HPDE6-E6E7 (cell line): ENCODE data around the gene RBM19.
"Not testable (repeated sequence)": the region's sequence is repeated elsewhere in the genome, so short reads cannot be mapped to it uniquely, and the experiment has no call there.

Experiments used
- DNase-seq: peaks from one replicate; pipeline ENCODE4 v3.0.0; 2011; ENCODE audit warnings: missing footprints; ENCODE audit errors: extremely low spot score

RBM19 gene, protein sequence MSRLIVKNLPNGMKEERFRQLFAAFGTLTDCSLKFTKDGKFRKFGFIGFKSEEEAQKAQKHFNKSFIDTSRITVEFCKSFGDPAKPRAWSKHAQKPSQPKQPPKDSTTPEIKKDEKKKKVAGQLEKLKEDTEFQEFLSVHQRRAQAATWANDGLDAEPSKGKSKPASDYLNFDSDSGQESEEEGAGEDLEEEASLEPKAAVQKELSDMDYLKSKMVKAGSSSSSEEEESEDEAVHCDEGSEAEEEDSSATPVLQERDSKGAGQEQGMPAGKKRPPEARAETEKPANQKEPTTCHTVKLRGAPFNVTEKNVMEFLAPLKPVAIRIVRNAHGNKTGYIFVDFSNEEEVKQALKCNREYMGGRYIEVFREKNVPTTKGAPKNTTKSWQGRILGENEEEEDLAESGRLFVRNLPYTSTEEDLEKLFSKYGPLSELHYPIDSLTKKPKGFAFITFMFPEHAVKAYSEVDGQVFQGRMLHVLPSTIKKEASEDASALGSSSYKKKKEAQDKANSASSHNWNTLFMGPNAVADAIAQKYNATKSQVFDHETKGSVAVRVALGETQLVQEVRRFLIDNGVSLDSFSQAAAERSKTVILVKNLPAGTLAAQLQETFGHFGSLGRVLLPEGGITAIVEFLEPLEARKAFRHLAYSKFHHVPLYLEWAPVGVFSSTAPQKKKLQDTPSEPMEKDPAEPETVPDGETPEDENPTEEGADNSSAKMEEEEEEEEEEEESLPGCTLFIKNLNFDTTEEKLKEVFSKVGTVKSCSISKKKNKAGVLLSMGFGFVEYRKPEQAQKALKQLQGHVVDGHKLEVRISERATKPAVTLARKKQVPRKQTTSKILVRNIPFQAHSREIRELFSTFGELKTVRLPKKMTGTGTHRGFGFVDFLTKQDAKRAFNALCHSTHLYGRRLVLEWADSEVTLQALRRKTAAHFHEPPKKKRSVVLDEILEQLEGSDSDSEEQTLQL

DNA sequence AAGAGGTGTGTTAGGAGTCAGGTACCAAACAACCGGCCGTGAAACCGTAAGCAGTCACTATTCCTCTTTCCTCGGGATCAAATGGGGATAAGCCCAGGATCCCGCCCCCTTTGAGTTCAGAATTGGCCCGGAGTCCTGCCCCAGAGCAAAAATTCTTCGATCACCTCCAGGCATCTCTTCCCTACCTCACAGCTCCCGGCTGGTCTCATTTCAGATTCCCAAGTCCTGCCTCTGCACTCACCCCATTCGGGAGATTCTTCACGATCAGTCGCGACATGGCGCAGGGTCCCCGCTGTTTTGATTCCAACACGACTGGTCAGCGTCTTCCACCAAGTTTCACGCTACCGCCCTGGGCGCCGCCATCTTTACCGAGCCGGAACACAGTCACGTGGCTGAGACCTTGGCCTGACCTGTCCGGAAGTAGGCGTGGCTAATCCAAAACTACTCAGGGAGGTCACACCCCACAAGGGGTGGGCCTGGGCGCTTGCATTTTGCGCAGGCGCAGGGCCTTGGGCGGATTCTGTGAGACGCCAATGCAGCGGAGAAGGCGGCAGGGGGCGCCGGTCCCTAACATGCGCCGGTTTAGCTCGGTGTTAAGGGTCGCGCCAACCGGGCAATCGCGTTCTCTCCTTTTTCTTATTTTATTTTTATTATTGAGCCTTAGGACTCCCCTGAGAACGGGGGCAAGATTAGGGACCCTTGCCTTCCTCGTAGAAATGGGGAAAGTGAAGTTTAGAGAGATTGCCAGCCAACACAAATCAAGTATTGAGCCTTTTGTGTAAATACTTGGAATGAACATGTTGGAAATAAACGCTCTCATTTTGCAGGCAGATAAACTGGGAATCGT lies at the start of gene RBM19:
TSS of gene RBM19 (minus strand) at position 375 of the 847 bp plus-strand sequence. CDS start at position 277, 98 bp downstream.
- peak; percentile 98 for DNase-seq

DNA sequence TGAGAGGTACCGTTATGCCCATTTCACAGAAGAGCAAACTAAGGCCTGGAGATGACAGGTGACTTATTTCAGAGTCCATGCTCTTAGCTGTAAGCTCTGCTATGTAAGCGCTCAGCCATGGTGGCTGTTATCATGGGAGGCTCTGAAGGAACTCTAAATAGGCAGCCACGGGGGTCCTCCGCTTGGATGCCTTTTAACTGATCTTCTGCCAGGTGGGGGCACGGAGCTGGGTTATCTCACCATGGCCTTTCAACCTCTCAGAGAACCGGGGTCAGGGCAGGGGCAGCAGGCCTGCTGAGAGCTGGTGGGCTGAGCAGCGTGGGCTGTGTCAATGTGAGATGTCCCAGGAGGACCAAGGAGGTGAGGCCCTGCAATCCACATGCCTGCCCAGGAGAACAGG lies 49.7 kb upstream of the RBM19 start:
- DNase-seq, result no peak

DNA sequence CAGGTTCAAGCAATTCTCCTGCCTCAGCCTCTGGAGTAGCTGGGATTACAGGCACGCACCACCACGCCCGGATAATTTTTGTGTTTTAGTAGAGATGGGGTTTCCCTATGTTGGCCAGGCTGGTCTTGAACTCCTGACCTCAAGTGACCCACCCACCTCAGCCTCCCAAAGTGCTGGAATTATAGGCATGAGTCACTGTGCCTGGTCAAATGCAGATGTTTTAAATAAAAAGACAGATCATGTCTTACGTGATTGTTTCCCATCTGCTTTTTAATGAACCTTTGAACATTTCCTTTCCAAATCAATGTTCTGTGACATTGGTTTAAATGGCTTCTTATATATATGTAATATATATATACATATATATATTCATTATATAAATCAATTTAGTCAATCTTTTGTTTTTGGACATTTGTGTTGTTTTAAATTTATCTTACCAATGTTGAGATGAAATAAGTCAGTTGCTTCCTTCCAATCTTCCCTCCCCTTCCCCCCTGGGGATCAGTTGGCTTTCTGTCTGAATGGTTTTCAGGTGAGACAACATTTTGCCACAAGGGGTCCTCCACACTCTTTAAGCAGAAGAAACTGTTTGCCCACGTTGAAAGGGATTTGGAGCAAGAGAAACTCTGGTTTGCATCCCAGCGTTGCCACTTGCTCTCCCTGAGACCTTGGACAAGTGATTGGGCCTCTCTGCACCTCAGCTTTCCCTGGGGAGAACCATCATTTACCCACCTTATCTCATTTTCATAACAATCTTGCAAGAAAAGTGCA lies 47.6 kb upstream of the RBM19 start:
- DNase-seq, result no peak

DNA sequence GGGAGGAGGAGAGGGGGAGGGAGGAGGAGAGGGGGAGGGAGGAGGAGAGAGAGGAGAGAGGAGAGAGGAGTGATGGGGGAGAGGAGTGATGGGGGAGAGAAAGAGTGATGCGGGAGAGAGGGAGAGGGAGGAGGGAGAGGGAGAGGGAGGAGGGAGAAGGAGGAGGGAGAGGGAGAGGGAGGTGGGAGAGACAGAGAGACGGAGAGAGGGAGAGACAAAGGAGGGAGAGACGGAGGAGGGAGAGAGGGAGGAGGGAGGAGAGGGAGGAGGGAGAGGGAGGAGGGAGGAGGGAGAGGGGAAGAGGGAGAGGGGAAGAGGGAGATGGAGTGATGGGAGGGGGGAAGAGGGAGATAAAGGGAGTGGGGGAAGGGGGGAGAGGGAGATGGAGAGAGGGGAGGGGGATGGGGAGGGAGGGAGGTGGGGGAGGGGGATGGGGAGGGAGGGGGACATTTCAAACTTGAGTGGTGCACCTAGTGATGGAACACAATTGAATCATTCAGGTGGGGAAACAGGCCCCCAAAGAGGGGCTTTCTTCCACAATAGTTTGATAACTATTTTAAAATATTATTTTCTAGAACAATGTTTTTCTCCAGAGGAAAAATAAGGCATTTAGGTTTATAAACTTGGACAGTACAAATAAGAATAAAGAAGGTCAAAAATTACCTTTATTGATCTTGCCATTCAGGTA lies 46.8 kb upstream of the RBM19 start:
- DNase-seq, result no peak

DNA sequence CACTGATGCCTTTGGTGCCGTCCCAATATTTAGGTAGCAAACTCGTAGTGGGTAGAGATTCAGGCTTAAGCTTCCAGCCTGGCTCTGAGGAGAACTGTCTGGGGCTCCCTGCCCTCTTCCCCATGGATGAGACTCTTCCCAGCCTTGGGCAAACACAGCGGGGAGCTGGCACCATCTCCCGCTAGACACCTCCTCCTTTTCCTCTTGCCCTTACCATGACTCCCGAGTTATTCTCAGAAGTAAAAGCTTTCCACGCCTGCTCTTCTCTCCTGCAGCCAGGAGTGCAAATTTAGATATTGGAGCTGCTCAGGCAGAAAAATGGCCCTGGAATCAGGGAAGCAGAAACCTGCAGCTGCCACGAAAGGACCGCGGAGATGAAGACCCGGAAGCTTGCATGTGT lies 45.6 kb upstream of the RBM19 start:
- DNase-seq, result no peak

DNA sequence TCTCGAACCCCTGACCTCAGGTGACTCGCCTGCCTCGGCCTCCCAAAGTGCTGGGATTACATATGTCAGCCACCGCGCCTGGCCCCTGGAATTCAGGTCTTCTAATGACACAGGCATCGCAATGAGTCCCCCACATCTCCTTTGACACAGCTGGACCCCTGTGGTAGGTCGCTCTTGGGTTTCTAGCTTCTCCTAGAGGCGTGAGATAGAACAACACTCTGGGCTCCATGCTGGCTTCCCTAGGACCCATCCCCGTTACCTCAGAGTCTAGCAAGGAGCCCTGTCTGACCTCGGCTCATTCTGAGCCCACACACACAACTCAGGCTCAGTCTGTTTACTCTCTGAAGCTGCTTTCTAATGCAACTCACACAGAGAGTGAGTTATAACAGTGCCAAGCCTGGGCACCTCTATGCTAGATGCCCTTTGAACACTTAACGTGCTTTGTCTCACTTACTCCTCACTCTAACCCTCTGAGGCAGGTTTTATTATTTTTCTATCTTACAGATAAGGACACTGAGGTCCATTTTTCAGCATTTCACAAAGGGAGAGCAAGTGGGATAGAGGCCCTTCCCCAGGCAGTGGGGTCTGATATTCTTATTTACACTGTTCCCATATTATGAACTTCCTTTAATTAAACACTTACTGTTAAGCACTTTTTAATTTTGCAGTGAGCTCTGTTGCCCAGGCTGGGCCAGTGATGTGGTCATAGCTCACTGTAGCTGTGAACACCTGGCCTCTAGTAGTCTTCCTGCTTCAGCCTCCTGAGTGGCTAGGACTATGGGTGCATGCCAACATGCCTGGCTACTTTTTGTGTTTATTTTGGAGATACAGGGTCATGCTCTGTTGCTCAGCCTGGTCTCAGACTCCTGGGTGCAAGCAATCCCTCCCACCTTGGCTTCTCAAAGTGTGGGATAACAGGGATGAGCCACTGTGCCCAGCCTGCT lies 40.6 kb upstream of the RBM19 start:
- DNase-seq, result no peak

DNA sequence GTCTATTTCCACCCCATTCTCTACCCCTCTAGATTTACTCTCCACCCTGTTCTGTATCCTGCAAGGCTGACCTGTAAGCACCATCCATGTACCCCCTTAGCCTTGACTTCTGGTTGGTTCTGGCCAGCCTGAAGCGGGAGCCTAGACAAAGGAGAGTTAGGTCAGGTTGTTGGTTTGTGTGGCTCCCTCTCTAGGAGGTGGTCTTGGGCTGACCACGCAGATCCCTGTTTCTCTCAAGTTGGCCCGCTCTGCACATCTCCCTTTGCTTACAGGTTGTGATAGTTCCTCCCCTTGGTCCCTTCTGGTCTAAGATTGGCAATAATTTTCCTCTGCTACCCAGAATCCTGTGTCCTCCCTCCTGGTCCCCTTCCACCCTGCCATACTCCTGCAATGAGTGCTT lies 38.3 kb upstream of the RBM19 start:
- no peak for DNase-seq

DNA sequence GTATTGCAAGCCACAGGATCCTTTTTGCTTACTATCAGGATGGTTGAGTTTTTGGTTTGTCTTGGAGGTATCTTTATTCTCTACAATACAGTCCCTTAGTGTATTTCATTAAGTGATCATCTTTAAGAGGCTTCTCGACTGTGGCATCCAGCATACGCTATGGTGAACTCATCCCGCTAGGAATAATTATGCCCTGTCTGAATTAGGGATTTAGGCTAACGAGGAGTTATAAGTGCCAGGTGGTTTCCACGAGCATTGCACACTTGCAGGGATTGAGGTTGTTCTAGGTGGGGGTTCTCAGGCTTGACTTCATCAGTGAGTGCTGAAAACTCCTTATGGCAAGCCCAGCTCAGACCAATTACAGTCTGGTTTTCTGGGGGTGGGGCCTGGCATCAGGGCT lies 37.2 kb upstream of the RBM19 start:
- DNase-seq, result no peak

DNA sequence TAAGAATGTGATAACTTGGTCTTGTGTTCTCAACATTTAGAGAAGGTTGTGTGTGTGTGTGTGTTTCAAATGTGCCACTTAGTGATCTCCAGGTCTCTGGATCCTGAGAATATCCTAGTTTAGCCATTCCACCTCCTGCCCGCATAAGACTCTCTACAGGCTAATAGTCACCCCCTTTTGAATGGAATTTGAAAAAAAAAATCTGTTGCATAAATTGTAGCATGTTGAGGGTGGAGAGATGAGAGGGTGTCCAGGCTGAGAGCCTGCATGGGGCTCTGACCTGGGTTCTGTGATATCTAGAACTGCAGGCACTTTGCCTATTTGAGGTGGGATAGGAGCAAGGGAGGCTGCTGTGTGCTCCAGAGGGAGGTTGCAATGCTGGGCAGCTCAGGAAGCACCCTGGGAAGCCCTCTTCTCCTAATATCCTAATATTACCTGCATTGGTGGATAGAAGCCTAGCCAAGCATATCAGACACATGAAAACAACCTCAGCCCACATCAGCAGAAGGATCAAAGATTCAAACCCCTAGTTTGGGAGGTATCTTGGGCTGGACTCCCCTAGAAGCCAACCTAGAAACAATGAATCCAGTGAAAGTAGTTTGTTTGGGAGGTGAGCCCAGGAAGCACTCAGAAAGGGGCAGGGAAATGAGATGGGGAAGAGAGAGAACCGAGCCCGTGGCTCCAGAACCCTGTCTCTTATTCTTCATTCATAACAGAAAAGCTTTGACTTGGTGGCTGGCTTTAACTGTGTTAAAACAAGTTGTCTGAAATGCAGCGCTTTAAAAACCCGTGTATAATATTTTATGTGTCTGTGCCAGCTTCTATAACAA lies 35.6 kb upstream of the RBM19 start:
- no peak for DNase-seq

DNA sequence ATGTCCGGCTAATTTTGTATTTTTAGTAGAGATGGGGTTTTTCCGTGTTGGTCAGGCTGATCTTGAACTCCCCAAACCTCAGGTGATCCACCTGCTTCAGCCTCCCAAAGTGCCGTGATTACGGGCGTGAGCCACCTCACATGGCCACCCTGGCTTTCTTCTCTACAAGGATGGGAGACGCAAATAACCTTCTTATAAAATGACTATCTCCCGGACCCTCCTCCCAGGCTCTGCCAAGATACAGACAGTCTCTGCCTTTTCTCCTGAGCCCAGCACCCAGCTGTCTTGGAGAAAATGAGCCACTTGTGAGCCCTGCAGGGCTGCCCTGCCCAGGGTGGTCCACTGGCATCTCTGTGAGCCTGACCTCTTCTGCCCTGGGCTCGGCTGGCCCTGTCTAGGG lies 34.7 kb upstream of the RBM19 start:
- no peak for DNase-seq

DNA sequence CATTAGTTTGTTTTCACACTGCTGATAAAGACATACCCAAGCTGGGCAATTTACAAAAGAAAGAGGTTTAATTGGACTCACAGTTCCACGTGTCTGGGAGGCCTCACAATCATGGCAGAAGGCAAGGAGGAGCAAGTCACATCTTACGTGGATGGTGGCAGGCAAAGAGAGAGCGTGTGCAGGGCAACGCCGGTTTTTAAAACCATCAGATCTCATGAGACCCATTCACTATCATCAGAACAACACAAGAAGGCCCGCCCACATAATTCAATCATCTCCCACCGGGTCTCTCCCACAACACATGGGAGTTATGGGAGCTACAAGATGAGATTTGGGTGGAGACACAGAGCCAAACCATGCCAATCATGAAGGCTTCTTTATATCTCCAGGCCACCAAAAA lies 34.1 kb upstream of the RBM19 start:
- DNase-seq, result not testable (repeated sequence)

DNA sequence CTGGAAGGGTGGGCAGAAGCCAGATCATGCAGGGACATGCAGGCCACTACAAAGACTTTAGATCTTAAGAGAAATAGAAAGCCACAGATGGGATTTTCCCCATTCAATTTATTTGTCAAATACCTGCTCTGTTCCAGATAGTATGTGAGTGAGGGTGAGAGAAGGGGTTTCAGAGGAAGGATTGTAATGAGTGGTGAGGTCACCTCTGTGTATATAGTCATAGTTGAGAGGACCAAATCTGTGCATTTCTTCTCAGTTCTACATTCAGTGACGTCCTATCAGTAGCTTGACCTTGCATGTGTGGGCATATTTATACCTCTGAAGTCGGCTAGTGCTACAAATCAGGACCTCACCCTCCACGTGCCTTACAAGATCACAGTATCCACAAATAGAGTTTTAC lies 31.2 kb upstream of the RBM19 start:
- no peak for DNase-seq

DNA sequence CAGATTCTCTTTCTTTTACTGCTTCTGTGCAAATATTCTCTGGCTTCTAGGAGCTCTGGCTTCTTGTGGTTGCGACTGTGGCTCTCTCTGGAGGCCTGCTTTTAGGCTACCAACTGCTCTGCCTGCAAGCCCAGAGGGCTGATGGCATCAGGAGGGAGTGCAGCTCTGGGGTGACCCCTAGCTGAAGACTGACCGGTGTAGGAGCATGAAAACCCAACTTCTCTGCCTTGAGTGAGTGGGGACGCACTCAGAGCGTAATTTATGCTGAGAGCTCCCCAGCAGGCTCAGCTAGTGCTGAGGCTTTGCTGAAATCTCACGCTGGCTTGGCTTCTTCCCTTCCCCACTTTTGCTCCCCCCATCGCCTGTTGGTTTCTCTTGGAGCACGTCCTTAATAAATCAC lies 29.9 kb upstream of the RBM19 start:
- no peak for DNase-seq

DNA sequence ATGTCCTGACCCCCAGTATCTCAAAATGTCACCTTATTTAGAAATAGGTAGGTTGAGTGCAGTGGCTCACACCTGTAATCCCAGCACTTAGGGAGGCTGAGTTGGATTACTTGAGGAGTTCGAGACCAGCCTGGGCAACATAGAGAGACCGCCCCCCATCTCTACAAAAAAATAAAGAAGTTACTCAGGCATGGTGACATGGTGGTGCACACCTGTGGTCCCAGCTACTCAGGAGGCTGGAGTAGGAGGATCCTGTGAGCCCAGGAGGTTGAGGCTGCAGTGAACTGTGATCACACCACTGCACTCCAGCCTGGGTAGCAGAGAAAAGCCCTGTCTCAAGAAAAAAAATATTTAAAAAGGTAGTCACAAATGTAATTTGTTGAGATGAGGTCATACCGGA lies 27.9 kb upstream of the RBM19 start:
- DNase-seq, result no peak

DNA sequence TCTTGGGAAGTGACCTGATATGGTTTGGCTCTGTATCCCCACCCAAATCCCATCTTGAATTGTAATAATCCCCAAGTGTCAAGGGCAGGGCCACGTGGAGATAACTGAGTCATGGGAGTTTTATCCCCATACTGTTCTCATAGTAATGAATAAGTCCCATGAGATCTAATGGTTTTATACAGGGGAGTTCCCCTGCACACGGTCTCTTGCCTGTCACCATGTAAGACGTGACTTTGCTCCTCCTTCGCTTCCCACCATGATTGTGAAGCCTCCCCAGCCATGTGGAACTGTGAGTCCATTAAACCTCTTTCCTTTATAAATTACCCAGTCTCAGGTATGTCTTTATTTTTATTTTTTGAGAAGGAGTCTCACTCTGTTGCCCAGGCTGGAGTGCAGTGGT lies 26.6 kb upstream of the RBM19 start:
- DNase-seq, result not testable (repeated sequence)

DNA sequence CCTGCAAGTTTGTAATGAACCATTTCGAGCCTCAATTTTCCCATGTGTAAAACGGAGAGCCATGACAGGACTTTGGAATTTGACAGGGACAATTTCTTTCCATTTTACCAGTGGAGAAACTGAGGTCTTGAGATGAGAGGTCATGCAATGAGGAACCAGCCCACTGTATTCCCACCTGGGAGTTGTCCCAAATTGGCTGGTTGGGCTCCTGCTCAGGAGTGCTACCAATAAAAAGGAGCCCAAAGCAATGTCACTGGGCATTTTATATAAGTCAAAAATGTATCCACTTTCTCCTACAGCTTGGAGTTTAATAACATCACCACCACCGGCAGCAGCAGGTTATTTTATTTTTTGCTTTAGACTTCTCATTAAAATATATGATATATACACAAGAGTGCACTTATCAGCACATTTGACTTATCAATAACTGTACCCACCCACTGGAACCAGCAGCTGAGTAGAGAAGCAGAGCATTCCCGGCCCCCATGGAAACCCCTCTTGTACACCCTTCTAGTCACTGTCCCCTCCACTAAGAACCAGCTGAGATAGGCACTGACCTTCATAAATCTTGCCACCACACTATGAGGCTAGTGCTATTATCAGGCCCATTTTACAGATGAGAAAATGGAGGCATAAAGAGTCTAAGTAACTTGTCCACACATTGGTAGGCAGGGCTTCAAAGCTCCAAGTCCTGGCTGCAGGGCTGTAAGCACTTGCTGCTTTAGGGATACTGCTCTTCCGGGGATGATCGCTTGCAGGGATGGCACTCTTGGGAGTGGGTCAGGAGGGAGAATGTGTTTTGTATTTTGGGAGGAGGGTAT lies 25.3 kb upstream of the RBM19 start:
- DNase-seq, result no peak
